Midbrain (tissue), 1 donor: ENCODE results near the gene MRPL27.
A peak's percentile ranks its signal among the peaks of the same experiment; 100 is the strongest.
"Not testable (repeated sequence)": the region's sequence is repeated elsewhere in the genome, so short reads cannot be mapped to it uniquely, and the experiment has no call there.

Experiments
- DNase-seq: peaks from one replicate; lab custom pipeline; 2025; lab: John Stamatoyannopoulos, UW

The MRPL27 gene

GRCh38 chr17:50345432-50346312, 27.3 kb downstream of the MRPL27 start, which contains the start of gene XYLT2:
TSS of gene XYLT2 (plus strand) at chr17:50346126. CDS start at chr17:50346141, 15 bp downstream.
- DNase-seq = peak; percentile 74

GRCh38 chr17:50344731-50345365, 28.1 kb downstream of the MRPL27 start:
- DNase-seq = no peak

- no peak for DNase-seq
Measured at GRCh38 chr17:50339381-50339780, 33.6 kb downstream of the MRPL27 start.

- DNase-seq = no peak
Measured at GRCh38 chr17:50338645-50339044, 34.3 kb downstream of the MRPL27 start.

- DNase-seq = no peak
Measured at GRCh38 chr17:50337956-50338355, 35.0 kb downstream of the MRPL27 start.

- DNase-seq = not testable (repeated sequence)
Measured at GRCh38 chr17:50333291-50334057, 39.5 kb downstream of the MRPL27 start.

- no peak for DNase-seq
Measured at GRCh38 chr17:50332196-50332595, 40.8 kb downstream of the MRPL27 start.

- no peak for DNase-seq
Measured at GRCh38 chr17:50331085-50331791, 41.7 kb downstream of the MRPL27 start.

- DNase-seq = no peak
Measured at GRCh38 chr17:50330151-50330775, 42.7 kb downstream of the MRPL27 start.

GRCh38 chr17:50329716-50330115, 43.3 kb downstream of the MRPL27 start:
- DNase-seq = no peak

GRCh38 chr17:50328363-50329325, 44.3 kb downstream of the MRPL27 start:
- DNase-seq = no peak

- no peak for DNase-seq
Measured at GRCh38 chr17:50326831-50327364, 46.1 kb downstream of the MRPL27 start.

- DNase-seq = no peak
Measured at GRCh38 chr17:50325906-50326305, 47.1 kb downstream of the MRPL27 start.

- no peak for DNase-seq
Measured at GRCh38 chr17:50323060-50323459, 49.9 kb downstream of the MRPL27 start.

- no peak for DNase-seq
Measured at GRCh38 chr17:50322271-50322670, 50.7 kb downstream of the MRPL27 start.

- no peak for DNase-seq
Measured at GRCh38 chr17:50319306-50320004, 53.5 kb downstream of the MRPL27 start.

- DNase-seq = no peak
Measured at GRCh38 chr17:50318501-50319285, 54.3 kb downstream of the MRPL27 start.
